HuH-7 (cell line): ENCODE data around the gene CORO7.
A peak's percentile ranks its signal among the peaks of the same experiment; 100 is the strongest.
"Not testable (repeated sequence)": the region's sequence is repeated elsewhere in the genome, so short reads cannot be mapped to it uniquely, and the experiment has no call there.

Source experiments
- DNase-seq: peaks from one replicate; pipeline ENCODE4 v3.0.0; 2011; ENCODE audit warnings: low spot score

CORO7 gene

GRCh38 chr16:4352843-4353242 is 63.6 kb downstream of the CORO7 start:
- no peak for DNase-seq

DNA sequence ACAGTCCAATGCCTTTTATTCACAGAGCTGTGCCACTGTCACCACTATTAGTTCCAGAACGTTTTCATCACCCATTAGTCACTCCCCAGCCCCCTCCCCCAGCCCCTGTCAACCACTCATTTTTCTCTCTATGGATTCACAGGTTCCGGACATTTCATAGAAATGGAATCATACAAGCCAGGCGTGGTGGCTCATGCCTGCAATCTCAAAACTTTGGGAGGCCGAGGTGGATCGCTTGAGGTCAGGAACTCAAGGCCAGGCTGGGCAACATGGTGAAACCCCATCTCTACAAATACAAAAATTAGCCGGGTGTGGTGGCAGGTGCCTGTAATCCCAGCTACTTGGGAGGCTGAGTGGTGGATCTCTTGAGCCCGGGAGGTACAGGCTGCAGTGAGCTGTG is 64.5 kb downstream of the CORO7 start:
- no peak for DNase-seq

DNA sequence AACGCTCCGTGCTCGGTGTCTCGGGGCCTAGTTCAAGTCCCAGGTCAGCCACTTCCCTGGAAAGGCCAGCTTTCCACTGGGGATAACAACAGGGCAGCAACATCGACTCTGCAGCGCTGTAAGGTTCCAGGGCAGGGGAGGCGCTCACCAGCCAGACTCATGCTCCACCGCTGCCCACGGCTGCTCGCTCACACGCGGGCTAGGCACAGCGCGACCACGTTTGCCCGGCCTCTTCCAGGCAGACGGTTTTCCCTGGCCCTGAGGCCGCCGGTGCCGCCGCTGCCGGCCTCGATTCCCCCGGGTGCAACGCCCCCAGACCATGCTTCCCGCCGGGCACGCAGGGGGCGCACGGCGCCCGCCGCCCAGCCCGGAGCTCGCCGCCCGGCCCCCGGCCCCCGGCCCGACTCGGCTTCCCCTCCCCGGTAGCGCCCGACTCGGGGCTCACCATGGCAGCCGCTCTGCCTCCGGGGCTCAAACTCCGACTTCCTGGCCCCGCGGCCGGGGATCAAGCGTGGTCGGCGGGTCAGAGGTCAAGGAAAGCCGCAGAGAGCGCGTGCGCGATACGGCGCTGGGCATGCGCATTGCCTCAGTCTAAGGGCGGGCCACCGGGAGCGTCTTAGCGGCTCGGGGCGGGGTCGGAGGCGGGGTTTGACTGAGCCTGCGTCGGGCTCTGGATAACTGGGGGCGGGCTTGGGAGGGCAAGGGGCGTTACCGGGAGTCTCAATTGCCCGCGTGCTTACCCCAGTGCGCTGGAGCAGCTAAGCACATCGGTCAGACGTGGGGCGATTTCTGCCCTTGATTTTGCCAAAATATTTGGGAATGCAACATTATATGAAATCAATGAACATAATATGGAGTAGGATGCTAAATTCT is 65.4 kb downstream of the CORO7 start, which contains the start of gene PAM16:
Gene PAM16, minus strand, starts transcription at position 535 of the 873 bp plus-strand sequence. Its CDS starts 87 bp downstream, at position 448.
- peak; percentile 88 for DNase-seq

- DNase-seq: no peak
Measured at GRCh38 chr16:4350365-4350786, 66.0 kb downstream of the CORO7 start.

- DNase-seq: no peak
Measured at GRCh38 chr16:4349332-4349731, 67.1 kb downstream of the CORO7 start.

GRCh38 chr16:4347765-4348509 is 68.5 kb downstream of the CORO7 start:
- no peak for DNase-seq

DNA sequence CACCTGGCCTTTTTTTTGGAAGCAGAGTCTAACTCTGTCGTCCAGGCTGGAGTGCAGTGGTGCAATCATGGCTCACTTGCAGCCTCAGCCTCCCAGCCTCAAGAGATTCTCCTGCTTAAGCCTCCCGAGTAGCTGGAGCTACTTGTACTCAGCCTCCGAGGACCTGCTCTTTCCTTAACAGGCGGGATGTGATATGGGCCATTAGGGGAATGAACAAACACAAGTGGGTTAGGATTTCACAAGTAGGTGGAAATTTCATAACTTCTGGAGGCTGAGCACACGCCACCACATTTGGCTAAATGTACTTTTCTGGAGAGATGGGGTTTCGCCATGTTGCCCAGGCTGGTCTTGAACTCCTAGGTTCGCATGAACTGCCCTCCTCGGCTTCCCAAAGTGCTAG is 69.4 kb downstream of the CORO7 start:
- no peak for DNase-seq

DNA sequence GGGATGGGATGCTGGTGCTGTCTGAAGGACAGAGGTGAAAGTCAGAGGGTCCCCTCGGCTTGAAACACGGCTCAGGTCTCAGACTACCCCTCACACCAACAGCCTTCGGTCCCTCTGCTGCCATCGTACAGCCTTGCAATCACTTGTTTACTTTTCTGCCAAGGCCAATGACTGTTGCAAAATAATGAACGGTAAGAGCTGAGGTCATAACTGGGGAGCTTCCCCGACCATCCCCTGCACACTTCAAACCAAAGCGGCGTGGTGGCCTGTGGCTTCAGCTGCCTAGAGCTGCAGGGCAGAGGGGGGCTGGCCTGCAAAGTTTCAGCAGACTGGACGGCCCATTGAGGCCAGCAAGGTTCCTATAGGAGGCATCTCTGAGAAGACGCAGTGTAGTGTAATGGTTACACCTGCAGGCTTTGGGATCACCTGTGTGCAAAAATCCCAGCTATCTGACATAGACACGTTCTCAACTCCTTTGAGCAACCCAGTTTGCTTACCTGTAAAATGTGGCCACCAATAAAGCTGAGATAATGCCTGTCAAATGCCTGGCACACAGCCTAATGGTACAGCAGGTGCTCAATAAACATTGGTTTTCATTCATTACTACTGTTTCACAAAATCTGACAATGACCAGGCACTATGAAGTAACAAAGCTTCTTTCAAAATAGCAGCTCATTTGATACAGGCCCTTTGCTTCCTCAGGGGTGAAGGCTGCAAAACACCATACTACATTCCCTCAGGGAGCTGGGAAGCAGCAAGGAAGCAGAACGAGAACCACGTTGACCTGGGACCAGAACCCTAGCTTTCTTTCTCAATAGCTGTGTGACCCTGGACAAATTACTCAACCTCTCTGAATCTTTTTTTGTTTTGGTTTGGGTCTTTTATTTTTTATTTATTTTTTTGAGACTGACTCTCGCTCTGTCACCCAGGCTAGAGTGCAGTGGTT is 70.3 kb downstream of the CORO7 start:
- peak; percentile 77 for DNase-seq

GRCh38 chr16:4344983-4345835 is 71.2 kb downstream of the CORO7 start:
- DNase-seq: no peak

- not testable (repeated sequence) for DNase-seq
Measured at GRCh38 chr16:4344300-4344982, 72.0 kb downstream of the CORO7 start.

- no peak for DNase-seq
Measured at GRCh38 chr16:4342866-4343744, 73.3 kb downstream of the CORO7 start.

- no peak for DNase-seq
Measured at GRCh38 chr16:4341250-4341649, 75.1 kb downstream of the CORO7 start.

DNA sequence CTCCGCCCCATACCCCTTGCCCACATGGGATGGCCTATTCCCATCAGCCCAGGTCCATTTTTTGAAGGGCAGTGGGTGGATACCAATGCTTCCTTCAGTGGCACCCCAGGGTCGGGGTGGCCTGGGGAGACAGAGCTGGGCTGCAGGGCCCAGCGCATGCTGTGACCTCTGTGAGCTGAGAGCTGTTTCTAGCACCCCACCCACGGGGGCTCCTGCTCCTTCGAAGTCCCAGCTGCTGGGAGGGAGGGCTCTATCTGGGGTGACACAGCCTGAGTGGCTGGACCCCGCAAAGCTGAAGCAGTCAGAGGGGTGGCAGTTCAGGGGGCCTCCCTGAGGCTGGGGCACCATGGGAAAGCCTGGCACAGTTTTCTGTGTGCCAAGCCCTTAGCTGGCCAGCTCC is 76.0 kb downstream of the CORO7 start:
- DNase-seq: no peak

GRCh38 chr16:4339909-4340308 is 76.5 kb downstream of the CORO7 start:
- DNase-seq: no peak

GRCh38 chr16:4339455-4339854 is 76.9 kb downstream of the CORO7 start:
- DNase-seq: no peak

DNA sequence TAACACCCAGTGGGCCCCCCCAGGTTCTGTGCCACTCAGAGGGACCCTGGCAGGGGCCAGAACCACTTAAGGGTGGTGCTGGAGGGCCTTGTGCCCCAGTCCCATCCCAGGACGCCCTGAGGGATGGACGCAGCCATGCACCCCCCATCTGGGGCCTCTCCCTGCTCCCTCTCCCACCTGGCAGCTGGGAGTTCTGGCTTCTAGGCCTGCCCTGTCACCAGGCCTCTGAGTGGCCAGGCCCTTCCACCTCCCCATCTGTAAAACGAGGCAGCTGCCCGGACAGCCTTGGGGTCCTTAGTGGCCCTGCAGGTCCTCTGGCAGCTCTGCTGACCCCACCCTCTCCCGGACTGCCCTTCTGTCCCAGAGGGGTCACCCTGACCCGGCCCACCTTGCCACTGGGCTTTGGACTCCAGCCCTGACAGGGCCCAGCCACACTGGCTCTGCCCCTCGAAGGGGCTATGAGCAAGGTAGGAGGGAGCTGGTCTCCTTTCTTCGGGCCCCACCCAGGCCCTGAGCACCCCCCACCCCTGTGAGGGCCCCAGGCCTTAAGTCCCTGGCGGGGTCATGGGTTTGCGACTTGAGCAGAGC is 77.6 kb downstream of the CORO7 start:
- DNase-seq: no peak

- no peak for DNase-seq
Measured at GRCh38 chr16:4338125-4338582, 78.2 kb downstream of the CORO7 start.

DNA sequence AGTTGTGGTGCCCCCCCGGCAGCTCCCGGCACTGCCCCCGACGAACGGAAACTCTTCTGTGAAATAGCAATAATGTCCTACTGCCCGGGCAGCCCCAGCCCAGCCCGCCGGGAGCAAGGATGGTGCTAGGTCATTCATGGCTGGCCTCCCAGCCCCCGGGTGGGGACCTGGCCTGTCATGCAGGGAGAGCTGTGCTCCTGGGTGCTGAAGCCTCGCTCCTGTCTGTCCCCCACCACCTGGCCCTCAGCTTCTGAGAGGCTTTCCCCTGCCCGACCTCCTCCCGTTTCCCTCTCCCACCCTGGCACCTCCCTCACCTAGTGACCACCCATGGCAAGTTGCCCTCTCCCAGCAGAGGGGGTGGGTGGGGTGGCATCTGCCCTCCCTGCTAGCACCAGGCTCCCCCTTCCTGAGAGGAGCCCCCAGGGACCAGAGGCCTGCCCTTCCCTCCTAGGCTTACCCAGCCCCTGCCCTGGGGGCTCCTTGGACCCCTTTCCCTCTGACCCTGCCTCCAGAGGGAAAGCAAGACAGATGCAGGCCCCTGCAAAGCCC is 78.8 kb downstream of the CORO7 start:
- no peak for DNase-seq
